ENCODE measurements around the gene SYVN1.

DNA sequence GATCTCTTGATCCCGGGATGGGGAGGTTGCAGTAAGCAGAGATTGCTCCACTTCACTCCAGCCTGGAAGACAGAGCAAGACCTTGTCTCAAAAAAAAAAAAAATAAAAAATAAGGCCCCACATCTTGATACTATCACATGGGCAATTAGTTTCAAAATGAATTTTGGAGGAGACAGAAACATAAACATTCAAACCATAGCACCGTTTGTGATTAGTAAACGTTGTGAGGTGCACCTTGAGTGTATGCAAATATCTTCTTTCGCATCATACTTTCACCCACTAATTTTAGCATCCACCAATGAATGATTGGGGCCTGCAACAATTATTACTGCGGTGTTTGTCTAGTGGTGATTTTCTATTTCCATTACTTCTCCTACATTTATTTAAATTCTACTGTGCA lies 24.7 kb upstream of the SYVN1 start:
- TF ChIP-seq EP300 (IDR thresholded peaks at IDR 0.05) (no peak), POLR2AphosphoS5 (IDR thresholded peaks at IDR 0.05) (no peak)

Data from suprapubic skin (tissue), 4 donors.